GM19395 (cell line): ENCODE measurements around the gene STAP2.
"Not testable (repeated sequence)": the region's sequence is repeated elsewhere in the genome, so short reads cannot be mapped to it uniquely, and the experiment has no call there.

ENCODE experiments used
- ATAC-seq: cut with Tn5 transposase; IDR thresholded peaks from one replicate; pipeline ENCODE4 v1.9.1; 2021; ENCODE audit warnings: mild to moderate bottlenecking, moderate library complexity; ENCODE audit not compliant: unreplicated experiment

STAP2 gene

DNA sequence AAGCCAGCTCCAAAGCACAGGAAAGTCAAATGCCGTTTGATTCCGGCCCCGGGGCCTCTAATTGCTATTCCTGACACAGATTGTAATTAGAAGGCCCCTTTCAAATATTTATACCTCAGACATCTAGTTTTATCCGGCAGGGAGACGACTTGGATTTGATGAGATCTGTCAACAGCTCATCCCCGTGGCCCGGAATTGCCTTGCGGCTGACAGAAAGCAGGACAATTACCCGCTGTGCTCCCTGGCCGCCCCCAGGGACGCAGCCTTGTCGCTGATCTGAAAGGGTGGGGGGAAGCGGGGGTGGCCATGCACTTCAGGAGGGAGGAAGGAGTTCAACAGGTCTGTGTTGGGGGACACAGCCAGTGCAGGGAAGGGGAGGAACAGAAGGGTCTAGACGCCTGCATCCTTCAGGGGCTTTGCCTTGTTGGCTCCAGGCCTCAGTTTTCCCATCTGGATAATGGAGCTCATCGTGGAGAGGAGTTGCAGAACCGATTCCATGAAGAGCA, 61.4 kb downstream of the STAP2 start:
- ATAC-seq = no peak

DNA sequence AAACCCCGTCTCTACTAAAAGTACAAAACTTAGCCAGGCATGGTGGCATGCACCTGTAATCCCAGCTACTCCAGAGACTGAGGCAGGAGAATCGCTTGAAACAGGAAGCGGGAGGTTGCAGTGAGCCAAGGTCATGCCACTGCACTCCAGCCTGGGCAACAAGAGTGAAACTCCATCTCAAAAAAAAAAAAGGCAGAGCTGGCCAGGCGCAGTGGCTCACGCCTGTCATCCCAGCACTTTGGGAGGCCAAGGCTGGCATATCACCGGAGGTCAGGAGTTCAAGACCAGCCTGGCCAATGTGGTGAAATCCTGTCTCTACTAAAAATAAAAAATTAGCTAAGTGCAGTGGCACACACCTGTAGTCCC, 64.3 kb downstream of the STAP2 start:
- not testable (repeated sequence) for ATAC-seq
